Liver (tissue), 9 donors: Measurements from ENCODE around the gene AP3M1. TPM values are rescaled to one million over a fixed set of nuclear protein-coding genes. Genes with fewer than 3 reads are reported as not detected.

Experiments
- DNase-seq: peaks from one replicate; pipeline ENCODE4 v3.0.0-alpha.2; 2017; ENCODE audit warnings: low spot score
- H3K27ac ChIP-seq, 2 donors: one replicate each; pipeline ENCODE4 v1.7.0; 2013; ENCODE audit warnings: inconsistent platforms in 2 of 2, low read length in 2 of 2, control low read depth in 1 of 2, low read depth in 1 of 2, mild to moderate bottlenecking in 1 of 2
- H3K27me3 ChIP-seq, 4 donors: one replicate each; pipeline versions ENCODE4 v1.6.1 to v1.7.0; 2013; ENCODE audit warnings: low read length in 3 of 4, inconsistent platforms in 1 of 4, mild to moderate bottlenecking in 1 of 4, moderate library complexity in 1 of 4; ENCODE audit not compliant: control insufficient read depth in 4 of 4, insufficient read depth in 4 of 4
- H3K36me3 ChIP-seq, 4 donors: one replicate each; pipeline versions ENCODE4 v1.6.1 to v1.7.0; 2013; ENCODE audit warnings: low read length in 3 of 4, mild to moderate bottlenecking in 3 of 4, low read depth in 1 of 4, moderate library complexity in 1 of 4; ENCODE audit not compliant: control insufficient read depth in 4 of 4, insufficient read depth in 3 of 4
- H3K4me1 ChIP-seq, 4 donors: one replicate each; pipeline versions ENCODE4 v1.6.1 to v1.7.0; 2013; ENCODE audit warnings: low read length in 3 of 4, mild to moderate bottlenecking in 3 of 4, moderate library complexity in 1 of 4; ENCODE audit not compliant: control insufficient read depth in 4 of 4, insufficient read depth in 4 of 4
- H3K4me3 ChIP-seq, 3 donors: one replicate each; pipeline versions ENCODE4 v1.6.1 to v1.7.0; 2013; ENCODE audit warnings: low read length in 3 of 3, control low read depth in 1 of 3, low read depth in 1 of 3, mild to moderate bottlenecking in 1 of 3
- H3K9ac ChIP-seq, 2 donors: one replicate each; pipeline ENCODE4 v1.7.0; 2013; ENCODE audit warnings: low read length in 2 of 2, mild to moderate bottlenecking in 2 of 2, moderate library complexity in 2 of 2, control low read depth in 1 of 2, low read depth in 1 of 2
- H3K9me3 ChIP-seq, 4 donors: one replicate each; pipeline versions ENCODE4 v1.6.1 to v1.7.0; 2013; ENCODE audit warnings: low read length in 3 of 4; ENCODE audit not compliant: control insufficient read depth in 4 of 4
- ATF3 ChIP-seq: IDR thresholded peaks from 2 replicates; pipeline ENCODE4 v1.6.1; 2016; ENCODE audit warnings: antibody characterized with exemption
- CTCF ChIP-seq: fragments of 150-350 bp; IDR thresholded peaks from 2 replicates; pipeline ENCODE4 v1.5.1; 2017; ENCODE audit warnings: improper control_type of control experiment, low read depth, low read length; ENCODE audit not compliant: missing input control
- EGR1 ChIP-seq, 2 donors: IDR thresholded peaks; 2 replicates each; pipeline ENCODE4 v1.6.1; 2016 to 2018; ENCODE audit warnings: antibody characterized with exemption in 2 of 2, low read depth in 2 of 2
- FOXA1 ChIP-seq: IDR thresholded peaks from 2 replicates; pipeline ENCODE4 v1.6.1; 2016; ENCODE audit warnings: antibody characterized with exemption
- FOXA2 ChIP-seq: IDR thresholded peaks from 2 replicates; pipeline ENCODE4 v1.6.1; 2016; ENCODE audit warnings: antibody characterized with exemption
- GABPA ChIP-seq, 2 donors: IDR thresholded peaks in 1 of 2; conservative IDR thresholded peaks in 1 of 2; 2 replicates each; pipeline ENCODE4 v1.6.1; 2016; ENCODE audit warnings: antibody characterized with exemption in 2 of 2, mild to moderate bottlenecking in 1 of 2, moderate library complexity in 1 of 2
- HNF4A ChIP-seq, 2 donors: conservative IDR thresholded peaks; 2 replicates each; pipeline ENCODE4 v1.6.1; 2016; ENCODE audit warnings: antibody characterized with exemption in 2 of 2, mild to moderate bottlenecking in 2 of 2
- HNF4G ChIP-seq: IDR thresholded peaks from 2 replicates; pipeline ENCODE4 v1.6.1; 2016; ENCODE audit warnings: antibody characterized with exemption
- JUND ChIP-seq, 2 donors: IDR thresholded peaks; 2 replicates each; pipeline ENCODE4 v1.6.1; 2016; ENCODE audit warnings: antibody characterized with exemption in 2 of 2
- MAX ChIP-seq: IDR thresholded peaks from 2 replicates; pipeline ENCODE4 v1.6.1; 2016; ENCODE audit warnings: antibody characterized with exemption
- NR2F2 ChIP-seq: IDR thresholded peaks from 2 replicates; pipeline ENCODE4 v1.6.1; 2016; ENCODE audit warnings: antibody characterized with exemption
- RAD21 ChIP-seq, 2 donors: IDR thresholded peaks; 2 replicates each; pipeline ENCODE4 v1.6.1; 2016; ENCODE audit warnings: antibody characterized with exemption in 2 of 2, mild to moderate bottlenecking in 2 of 2
- REST ChIP-seq: IDR thresholded peaks from 2 replicates; pipeline ENCODE4 v1.6.1; 2016; ENCODE audit warnings: antibody characterized with exemption, mild to moderate bottlenecking
- RXRA ChIP-seq, 2 donors: IDR thresholded peaks; 2 replicates each; pipeline ENCODE4 v1.6.1; 2017 to 2018; ENCODE audit warnings: antibody characterized with exemption in 2 of 2, mild to moderate bottlenecking in 1 of 2
- SP1 ChIP-seq: IDR thresholded peaks from 2 replicates; pipeline ENCODE4 v1.6.1; 2018; ENCODE audit warnings: antibody characterized with exemption, mild to moderate bottlenecking
- TAF1 ChIP-seq: conservative IDR thresholded peaks from 2 replicates; pipeline ENCODE4 v1.6.1; 2016; ENCODE audit warnings: antibody characterized with exemption, mild to moderate bottlenecking
- YY1 ChIP-seq: IDR thresholded peaks from 2 replicates; pipeline ENCODE4 v1.6.1; 2016; ENCODE audit warnings: antibody characterized with exemption, mild to moderate bottlenecking
- ZBTB33 ChIP-seq: IDR thresholded peaks from 2 replicates; pipeline ENCODE4 v1.6.1; 2016; ENCODE audit warnings: antibody characterized with exemption
- WGBS: extraction: QIAGEN DNeasy Blood & Tissue Kit; methylation state at CpG from one replicate; pipeline ENCODE4 v1.1.7; 2013; 5-methylcytosine and 5-hydroxymethylcytosine counted together
- polyA plus RNA-seq, 2 donors: library from polyadenylated mRNA; stranded (reverse) in 1 of 2; unstranded in 1 of 2; fragments of 200-250 nt in 1 of 2; fragments of >200 nt in 1 of 2; fragmentation: Nextera tagmentation in 1 of 2; extraction: Ambion mirVana in 1 of 2; gene quantifications; one replicate each; pipeline versions ENCODE4 v1.2.1 to v1.2.3, GENCODE V29; 2013 to 2015
- total RNA-seq, 2 donors: library from RNA; depleted of rRNA; stranded (reverse); fragments of >200 nt; gene quantifications; one replicate each; pipeline ENCODE4 v1.2.3, GENCODE V29; 2014
- donor health status: healthy.
- donor health status: healthy.
- donor health status: healthy.
- donor health status: healthy.
- donor health status: healthy.

The AP3M1 gene
- total and polyA plus RNA-seq, 4 donors = 7.5 to 24.8 (median 16.6) TPM

GRCh38 chr10:74176380-74177139, 25.9 kb upstream of the AP3M1 start:
- Histone ChIP-seq H3K4me3 (peak overlapping the region; percentile 81 to 87 (median 85)), H3K4me1 (peaks cover 4 to 45% (median 24%) of the 10 kb centered on the region in 4 donors), H3K9ac (peak overlapping the region; percentile 76 to 96), H3K27ac (peak overlapping the region; percentile 96 to 99), H3K27me3 (no peaks in the 10 kb centered on the region), H3K9me3 (no peaks in the 10 kb centered on the region), H3K36me3 (no peaks in the 10 kb centered on the region)
- WGBS = under 1% methylated on average over 72 of the region's 72 CpGs
- DNase-seq = peak; percentile 90
- no peak for TF ChIP-seq GABPA (IDR thresholded peaks at IDR 0.05 in 1 of 2, conservative IDR thresholded peaks at IDR 0.05 in 1 of 2)
- TF ChIP-seq MAX = peak; percentile 66
- peak; percentile 10 for TF ChIP-seq FOXA1
- peak; percentile 70 for TF ChIP-seq SP1
- peak in 1 of 2 donors; percentile 27 for TF ChIP-seq EGR1 (IDR thresholded peaks at IDR 0.05; ENCODE audit: low read depth in 2 of 2)
- no peak for TF ChIP-seq HNF4G
- TF ChIP-seq ATF3 = peak; percentile 31
- TF ChIP-seq CTCF = no peak
- TF ChIP-seq RXRA (IDR thresholded peaks at IDR 0.05) = peak; percentile 17 to 25
- no peak for TF ChIP-seq JUND (IDR thresholded peaks at IDR 0.05)
- no peak for TF ChIP-seq NR2F2
- peak; percentile 40 to 52 for TF ChIP-seq HNF4A (conservative IDR thresholded peaks at IDR 0.05)
- peak; percentile 87 for TF ChIP-seq TAF1
- TF ChIP-seq REST = peak; percentile 68
- TF ChIP-seq FOXA2 = no peak
- TF ChIP-seq ZBTB33 = no peak
- peak; percentile 15 to 28 for TF ChIP-seq RAD21 (IDR thresholded peaks at IDR 0.05)
- peak; percentile 100 for TF ChIP-seq YY1
